ENCODE measurements around the gene FCRLB.
"Not testable (repeated sequence)": the region's sequence is repeated elsewhere in the genome, so short reads cannot be mapped to it uniquely, and the experiment has no call there.

Gene FCRLB, protein sequence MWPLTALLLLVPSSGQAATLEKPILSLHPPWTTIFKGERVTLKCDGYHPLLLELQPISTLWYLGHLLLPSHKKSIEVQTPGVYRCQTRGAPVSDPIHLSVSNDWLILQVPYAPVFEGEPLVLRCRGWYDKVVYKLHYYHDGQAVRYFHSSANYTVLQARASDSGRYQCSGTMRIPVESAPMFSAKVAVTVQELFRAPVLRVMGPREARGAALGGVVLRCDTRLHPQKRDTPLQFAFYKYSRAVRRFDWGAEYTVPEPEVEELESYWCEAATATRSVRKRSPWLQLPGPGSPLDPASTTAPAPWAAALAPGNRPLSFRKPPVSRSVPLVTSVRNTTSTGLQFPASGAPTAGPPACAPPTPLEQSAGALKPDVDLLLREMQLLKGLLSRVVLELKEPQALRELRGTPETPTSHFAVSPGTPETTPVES

DNA sequence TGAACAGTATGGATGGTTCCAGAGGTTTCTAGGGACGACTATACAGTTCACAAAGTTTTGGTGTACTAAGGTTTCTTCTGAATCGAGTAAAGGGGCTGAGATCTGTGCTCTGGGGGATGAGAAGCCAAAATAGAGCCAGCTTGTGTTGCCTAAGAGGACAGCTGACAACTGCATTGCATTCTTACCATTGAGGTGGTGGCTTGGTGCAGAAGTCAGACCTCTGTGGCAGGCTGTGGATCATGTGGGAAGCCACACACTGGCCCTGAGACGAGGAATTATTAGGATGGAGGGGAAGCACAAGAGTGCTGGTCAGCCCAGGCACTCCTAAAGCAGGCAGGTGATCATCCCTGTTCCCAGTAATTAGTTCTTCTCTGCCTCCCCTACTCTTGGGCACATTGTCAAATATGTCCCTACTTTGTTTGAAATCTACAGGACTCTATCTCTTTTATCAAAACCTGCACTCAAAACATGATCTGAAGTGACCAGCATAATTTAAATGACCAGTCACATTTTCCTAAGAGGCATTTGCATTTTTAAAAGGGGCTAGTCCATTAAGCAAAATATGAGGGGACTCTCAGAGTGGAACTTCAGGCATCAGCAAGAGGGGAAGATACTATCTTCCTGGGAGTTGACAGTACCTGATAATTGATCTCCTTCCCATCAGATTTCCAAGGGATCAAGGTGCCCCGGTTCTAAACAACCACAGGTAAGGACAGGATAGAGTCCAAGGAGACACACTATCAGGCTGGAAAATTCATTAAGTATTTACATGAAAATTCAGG, at the start of gene FCRLB:
FCRLB (plus strand) TSS at position 589 of the 782 bp plus-strand sequence. CDS start 1,129 bp downstream, outside the sequence.
- Histone ChIP-seq H3K36me3 (ENCODE audit: control insufficient read depth in 1 of 2, insufficient read depth in 2 of 2, low read length in 2 of 2) (no peaks in the 10 kb centered on the region), H3K4me3 (ENCODE audit: low read depth in 1 of 2, low read length in 2 of 2) (no peak within 1 kb of the TSS), H3K27me3 (ENCODE audit: low read depth, low read length) (no peaks in the 10 kb centered on the region), H3K27ac (ENCODE audit: low read length) (no peak within 1 kb of the TSS), H3K9me3 (ENCODE audit: control insufficient read depth in 1 of 2, low read length in 2 of 2) (no peaks in the 10 kb centered on the region), H3K4me1 (ENCODE audit: control insufficient read depth in 1 of 2, insufficient read depth in 2 of 2, low read length in 2 of 2) (peaks cover 0 to 9% of the 10 kb centered on the region in 2 donors)

DNA sequence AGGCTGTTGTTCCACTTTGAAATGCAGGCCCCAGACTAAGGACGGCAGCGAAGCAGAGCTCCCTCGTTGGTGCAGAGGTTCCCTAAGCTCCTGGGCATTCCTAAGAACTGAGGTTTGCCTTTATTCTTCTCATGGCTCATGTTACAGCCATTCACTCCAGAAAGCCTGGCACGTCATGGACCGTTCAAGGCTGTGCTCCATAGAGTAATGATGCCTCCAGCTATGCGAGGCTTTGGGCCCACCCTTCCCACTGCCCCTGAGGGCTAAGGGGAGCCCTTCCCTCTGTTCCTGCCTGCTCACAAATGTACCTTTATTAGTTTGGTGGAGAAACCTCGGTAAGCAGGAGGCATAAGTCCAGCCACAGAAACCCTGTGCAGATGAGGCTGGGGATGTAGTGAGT, 47.9 kb upstream of the FCRLB start:
- not testable (repeated sequence) for H3K27me3 ChIP-seq (ENCODE audit: low read depth, low read length); H3K36me3 ChIP-seq (ENCODE audit: control insufficient read depth in 1 of 2, insufficient read depth in 2 of 2, low read length in 2 of 2); H3K9me3 ChIP-seq (ENCODE audit: control insufficient read depth in 1 of 2, low read length in 2 of 2)

DNA sequence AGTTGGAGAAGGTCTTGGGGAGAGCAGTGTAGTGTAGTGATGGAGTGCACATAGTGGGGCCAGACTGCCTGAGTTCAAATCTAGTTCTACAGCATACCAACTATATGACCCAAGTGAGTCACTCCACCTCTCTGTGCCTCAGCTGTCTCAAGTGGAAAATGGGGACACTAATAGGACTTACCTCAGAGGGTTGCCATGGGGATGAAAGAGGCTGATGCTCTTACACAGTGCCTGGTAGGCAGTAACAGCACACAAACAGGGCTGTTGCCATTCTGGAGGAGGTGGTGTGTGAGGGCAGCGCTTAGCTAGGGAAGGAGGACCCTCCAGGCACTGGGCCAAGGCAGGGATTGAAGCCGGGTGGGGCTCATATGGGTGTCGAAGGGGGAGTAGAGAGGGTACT, 46.9 kb upstream of the FCRLB start:
- H3K27ac ChIP-seq (ENCODE audit: low read length); H3K9me3 ChIP-seq (ENCODE audit: control insufficient read depth in 1 of 2, low read length in 2 of 2); H3K36me3 ChIP-seq (ENCODE audit: control insufficient read depth in 1 of 2, insufficient read depth in 2 of 2, low read length in 2 of 2); H3K27me3 ChIP-seq (ENCODE audit: low read depth, low read length); H3K4me3 ChIP-seq (ENCODE audit: low read depth in 1 of 2, low read length in 2 of 2); H3K4me1 ChIP-seq (ENCODE audit: control insufficient read depth in 1 of 2, insufficient read depth in 2 of 2, low read length in 2 of 2): not testable (repeated sequence)

More for the DNA sequence above, 47.9 kb upstream of the FCRLB start:
- not testable (repeated sequence) for H3K4me3 ChIP-seq (ENCODE audit: low read depth in 1 of 2, low read length in 2 of 2); H3K27ac ChIP-seq (ENCODE audit: low read length); H3K4me1 ChIP-seq (ENCODE audit: control insufficient read depth in 1 of 2, insufficient read depth in 2 of 2, low read length in 2 of 2)

DNA sequence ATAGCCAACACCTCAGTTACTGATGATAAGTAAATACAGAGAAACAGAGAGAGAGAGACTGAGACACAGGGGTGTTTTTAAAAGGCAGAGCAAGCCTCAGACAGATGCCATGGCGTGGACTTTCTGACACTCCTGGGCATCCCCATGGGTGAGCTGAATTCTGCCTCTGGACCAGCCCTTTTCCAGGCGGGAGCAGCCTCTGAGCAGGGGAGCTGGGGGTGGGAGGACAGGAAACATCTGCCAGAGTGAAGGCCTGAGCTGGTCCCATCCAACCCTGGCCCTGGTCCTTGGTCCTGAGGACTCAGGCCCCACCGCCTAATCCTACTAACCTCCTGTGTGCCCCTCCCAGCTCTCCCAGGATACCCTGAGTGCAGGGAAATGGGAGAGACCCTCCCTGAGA, 46.4 kb upstream of the FCRLB start:
- not testable (repeated sequence) for H3K27ac ChIP-seq (ENCODE audit: low read length); H3K36me3 ChIP-seq (ENCODE audit: control insufficient read depth in 1 of 2, insufficient read depth in 2 of 2, low read length in 2 of 2); H3K27me3 ChIP-seq (ENCODE audit: low read depth, low read length); H3K4me1 ChIP-seq (ENCODE audit: control insufficient read depth in 1 of 2, insufficient read depth in 2 of 2, low read length in 2 of 2); H3K9me3 ChIP-seq (ENCODE audit: control insufficient read depth in 1 of 2, low read length in 2 of 2); H3K4me3 ChIP-seq (ENCODE audit: low read depth in 1 of 2, low read length in 2 of 2)

DNA sequence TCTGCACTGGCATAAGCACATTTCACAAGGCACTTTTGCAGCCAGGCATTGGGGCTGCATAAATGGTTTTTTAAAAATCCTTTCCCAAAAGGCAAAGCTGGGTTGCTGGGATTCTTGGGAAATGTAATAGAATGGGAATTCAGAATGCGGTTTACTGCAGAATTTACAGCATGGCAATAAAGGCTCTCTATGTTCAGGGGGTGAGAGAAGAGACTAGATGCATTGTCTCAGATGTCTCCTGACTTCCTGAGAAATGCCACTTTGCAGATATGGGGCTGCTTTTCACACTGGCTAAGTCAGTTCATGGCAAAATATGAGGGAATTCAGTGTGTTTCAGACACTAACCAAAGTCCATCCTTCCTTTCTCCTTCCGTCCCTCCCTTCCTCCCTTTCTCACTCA, 44.9 kb upstream of the FCRLB start:
- Histone ChIP-seq H3K9me3 (ENCODE audit: control insufficient read depth in 1 of 2, low read length in 2 of 2) (no peaks in the 10 kb centered on the region), H3K27ac (ENCODE audit: low read length) (no peak overlapping the region), H3K27me3 (ENCODE audit: low read depth, low read length) (no peaks in the 10 kb centered on the region), H3K4me3 (ENCODE audit: low read depth in 1 of 2, low read length in 2 of 2) (no peak overlapping the region), H3K4me1 (ENCODE audit: control insufficient read depth in 1 of 2, insufficient read depth in 2 of 2, low read length in 2 of 2) (no peaks in the 10 kb centered on the region), H3K36me3 (ENCODE audit: control insufficient read depth in 1 of 2, insufficient read depth in 2 of 2, low read length in 2 of 2) (no peaks in the 10 kb centered on the region)

DNA sequence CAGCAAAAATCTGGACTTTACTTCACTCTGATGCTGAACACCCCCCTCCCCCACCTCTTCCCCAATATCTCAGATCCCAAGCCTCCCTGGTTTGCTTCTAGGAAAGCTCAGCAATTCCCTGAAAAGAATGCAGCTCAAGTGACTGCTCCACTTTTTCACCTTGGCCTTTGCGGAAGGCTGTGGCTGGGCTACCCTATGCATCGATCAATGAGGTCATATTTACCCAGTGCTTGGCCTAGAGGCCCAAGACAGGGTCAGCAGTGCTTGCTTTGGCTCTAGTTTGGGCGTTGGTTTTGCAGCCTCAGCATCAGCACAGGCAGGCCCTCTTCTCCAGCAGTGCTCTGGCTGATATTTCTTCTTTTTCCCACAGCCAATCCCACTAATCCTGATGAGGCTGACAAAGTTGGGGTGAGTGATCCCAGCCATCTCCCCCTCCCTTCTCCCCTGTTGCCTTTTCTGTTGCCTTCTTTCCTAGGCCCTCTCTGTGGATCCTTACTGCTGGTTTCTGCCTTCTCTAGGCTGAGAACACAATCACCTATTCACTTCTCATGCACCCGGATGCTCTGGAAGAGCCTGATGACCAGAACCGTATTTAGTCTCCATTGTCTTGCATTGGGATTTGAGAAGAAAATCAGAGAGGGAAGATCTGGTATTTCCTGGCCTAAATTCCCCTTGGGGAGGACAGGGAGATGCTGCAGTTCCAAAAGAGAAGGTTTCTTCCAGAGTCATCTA, 44.2 kb upstream of the FCRLB start:
- Histone ChIP-seq H3K36me3 (ENCODE audit: control insufficient read depth in 1 of 2, insufficient read depth in 2 of 2, low read length in 2 of 2) (no peaks in the 10 kb centered on the region), H3K9me3 (ENCODE audit: control insufficient read depth in 1 of 2, low read length in 2 of 2) (no peaks in the 10 kb centered on the region), H3K27me3 (ENCODE audit: low read depth, low read length) (no peaks in the 10 kb centered on the region), H3K4me1 (ENCODE audit: control insufficient read depth in 1 of 2, insufficient read depth in 2 of 2, low read length in 2 of 2) (no peaks in the 10 kb centered on the region), H3K27ac (ENCODE audit: low read length) (no peak overlapping the region), H3K4me3 (ENCODE audit: low read depth in 1 of 2, low read length in 2 of 2) (no peak overlapping the region)

DNA sequence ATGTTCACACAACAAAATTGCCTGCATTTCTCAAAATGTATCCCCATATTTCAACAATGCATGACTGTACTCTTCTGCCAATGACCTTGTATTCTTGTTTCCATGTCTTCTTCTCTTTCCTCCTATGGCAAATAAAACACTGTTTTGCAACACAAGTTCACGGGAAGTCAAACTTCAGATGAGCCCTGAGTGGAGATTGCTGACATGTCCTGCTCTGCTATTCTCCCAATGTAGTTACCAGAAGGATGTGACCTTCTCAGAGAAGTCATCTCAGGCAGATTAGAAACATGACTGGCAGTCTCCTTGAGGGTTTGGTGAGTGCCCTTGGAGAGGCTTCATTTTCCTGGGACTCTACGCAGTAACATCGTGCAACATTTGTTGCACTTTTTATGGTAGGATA, 42.8 kb upstream of the FCRLB start:
- Histone ChIP-seq H3K27me3 (ENCODE audit: low read depth, low read length) (no peaks in the 10 kb centered on the region), H3K4me1 (ENCODE audit: control insufficient read depth in 1 of 2, insufficient read depth in 2 of 2, low read length in 2 of 2) (no peaks in the 10 kb centered on the region), H3K36me3 (ENCODE audit: control insufficient read depth in 1 of 2, insufficient read depth in 2 of 2, low read length in 2 of 2) (no peaks in the 10 kb centered on the region), H3K27ac (ENCODE audit: low read length) (no peak overlapping the region), H3K9me3 (ENCODE audit: control insufficient read depth in 1 of 2, low read length in 2 of 2) (no peaks in the 10 kb centered on the region), H3K4me3 (ENCODE audit: low read depth in 1 of 2, low read length in 2 of 2) (no peak overlapping the region)

DNA sequence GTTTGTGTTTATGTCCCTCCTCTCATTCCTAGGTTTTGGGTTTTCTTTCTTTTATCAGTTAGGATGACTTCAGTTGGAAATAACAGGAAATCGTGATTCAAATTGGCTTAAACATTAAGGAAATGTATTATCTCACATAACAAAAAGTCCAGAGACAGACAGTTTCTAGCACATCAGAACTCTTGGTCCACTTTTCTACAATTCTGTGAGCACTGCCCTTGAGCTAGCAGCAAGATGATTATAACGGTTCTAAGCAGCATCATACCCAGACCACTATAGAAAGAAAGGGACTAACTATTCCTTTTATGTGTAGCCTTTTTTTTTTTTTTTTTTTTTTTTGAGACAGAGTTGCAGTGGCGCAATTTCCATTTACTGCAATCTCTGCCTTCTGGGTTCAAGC, 39.5 kb upstream of the FCRLB start:
- Histone ChIP-seq H3K4me1 (ENCODE audit: control insufficient read depth in 1 of 2, insufficient read depth in 2 of 2, low read length in 2 of 2) (no peaks in the 10 kb centered on the region), H3K36me3 (ENCODE audit: control insufficient read depth in 1 of 2, insufficient read depth in 2 of 2, low read length in 2 of 2) (no peaks in the 10 kb centered on the region), H3K27ac (ENCODE audit: low read length) (no peak overlapping the region), H3K27me3 (ENCODE audit: low read depth, low read length) (no peaks in the 10 kb centered on the region), H3K4me3 (ENCODE audit: low read depth in 1 of 2, low read length in 2 of 2) (no peak overlapping the region), H3K9me3 (ENCODE audit: control insufficient read depth in 1 of 2, low read length in 2 of 2) (no peaks in the 10 kb centered on the region)

DNA sequence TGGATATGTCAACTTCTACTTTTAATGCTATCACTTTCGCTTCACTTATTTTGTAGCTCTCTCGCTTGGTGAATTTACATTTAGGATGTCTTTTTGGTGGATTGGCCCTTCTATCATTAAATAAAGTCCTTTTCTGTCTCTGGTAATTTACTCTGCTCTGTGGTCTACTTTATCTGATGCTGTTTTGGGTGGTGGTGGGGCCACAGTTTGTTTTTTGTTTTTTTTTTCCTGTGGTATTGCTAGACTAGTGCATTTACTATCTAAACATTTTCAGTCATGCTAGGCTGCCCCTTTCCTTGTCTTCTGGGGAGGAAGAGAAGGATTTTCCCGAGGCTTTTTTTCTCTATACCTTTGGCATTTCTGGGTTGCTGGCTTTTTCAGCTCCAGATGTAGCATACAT, 32.4 kb upstream of the FCRLB start:
- Histone ChIP-seq H3K4me1 (ENCODE audit: control insufficient read depth in 1 of 2, insufficient read depth in 2 of 2, low read length in 2 of 2) (no peaks in the 10 kb centered on the region), H3K27ac (ENCODE audit: low read length) (no peak overlapping the region), H3K9me3 (ENCODE audit: control insufficient read depth in 1 of 2, low read length in 2 of 2) (no peaks in the 10 kb centered on the region), H3K4me3 (ENCODE audit: low read depth in 1 of 2, low read length in 2 of 2) (no peak overlapping the region), H3K27me3 (ENCODE audit: low read depth, low read length) (no peaks in the 10 kb centered on the region), H3K36me3 (ENCODE audit: control insufficient read depth in 1 of 2, insufficient read depth in 2 of 2, low read length in 2 of 2) (no peaks in the 10 kb centered on the region)

DNA sequence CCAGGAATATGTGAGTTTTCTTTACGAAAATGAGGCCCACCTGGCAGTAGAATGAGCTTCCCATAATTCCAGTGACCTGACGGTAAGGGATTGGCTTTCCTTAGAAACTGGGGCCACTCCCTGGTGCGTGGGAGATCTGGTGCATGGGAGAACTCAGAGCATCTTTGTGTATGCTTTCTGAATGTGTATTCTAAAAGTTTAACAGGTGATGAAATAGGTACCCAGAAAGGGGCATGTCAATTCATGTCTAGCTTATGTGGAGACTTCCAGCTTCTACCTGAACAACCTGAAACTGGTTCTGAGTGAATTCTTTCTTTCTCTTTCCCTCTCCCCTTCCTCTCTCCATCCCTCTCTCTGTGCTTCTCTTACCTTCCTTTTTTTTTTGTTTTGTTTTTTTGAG, 29.5 kb upstream of the FCRLB start:
- no peaks in the 10 kb centered on the region for H3K4me1 ChIP-seq (ENCODE audit: control insufficient read depth in 1 of 2, insufficient read depth in 2 of 2, low read length in 2 of 2)
- no peaks in the 10 kb centered on the region for H3K36me3 ChIP-seq (ENCODE audit: control insufficient read depth in 1 of 2, insufficient read depth in 2 of 2, low read length in 2 of 2)
- no peaks in the 10 kb centered on the region for H3K27me3 ChIP-seq (ENCODE audit: low read depth, low read length)
- no peak overlapping the region for H3K4me3 ChIP-seq (ENCODE audit: low read depth in 1 of 2, low read length in 2 of 2)
- H3K27ac ChIP-seq (ENCODE audit: low read length) = no peak overlapping the region
- H3K9me3 ChIP-seq (ENCODE audit: control insufficient read depth in 1 of 2, low read length in 2 of 2) = no peaks in the 10 kb centered on the region

DNA sequence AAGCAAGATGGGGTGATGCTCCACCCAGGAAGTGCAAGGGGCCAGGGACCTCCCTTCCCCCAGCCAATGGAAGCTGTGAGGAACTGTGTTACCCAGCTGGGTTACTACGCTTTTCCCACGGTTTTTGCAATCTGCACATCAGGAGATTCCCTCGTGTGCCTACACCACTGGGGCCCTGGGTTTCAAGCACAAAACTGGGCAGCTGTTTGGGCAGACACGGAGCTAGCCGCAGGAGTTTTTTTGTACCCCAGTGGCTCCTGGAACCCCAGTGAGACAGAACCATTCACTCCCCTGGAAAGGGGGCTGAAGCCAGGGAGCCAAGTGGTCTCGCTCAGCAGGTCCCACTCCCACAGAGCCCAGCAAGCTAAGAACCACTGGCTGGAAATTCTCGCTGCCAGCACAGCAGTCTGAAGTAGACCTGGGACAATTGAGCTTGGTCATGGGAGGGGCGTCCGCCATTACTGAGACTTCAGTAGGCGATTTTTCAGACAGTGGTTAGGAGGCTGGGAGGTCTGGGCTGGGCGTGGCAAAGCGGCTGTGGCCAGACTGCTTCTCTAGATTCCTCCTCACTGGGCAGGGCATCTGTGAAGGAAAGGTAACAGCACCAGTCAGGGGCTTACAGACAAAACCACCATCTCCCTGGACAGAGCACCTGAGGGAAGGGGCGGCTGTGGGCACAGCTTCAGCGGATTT, 28.2 kb upstream of the FCRLB start:
- H3K4me1 ChIP-seq (ENCODE audit: control insufficient read depth in 1 of 2, insufficient read depth in 2 of 2, low read length in 2 of 2); H3K36me3 ChIP-seq (ENCODE audit: control insufficient read depth in 1 of 2, insufficient read depth in 2 of 2, low read length in 2 of 2); H3K9me3 ChIP-seq (ENCODE audit: control insufficient read depth in 1 of 2, low read length in 2 of 2); H3K27me3 ChIP-seq (ENCODE audit: low read depth, low read length); H3K27ac ChIP-seq (ENCODE audit: low read length); H3K4me3 ChIP-seq (ENCODE audit: low read depth in 1 of 2, low read length in 2 of 2): not testable (repeated sequence)
